ENCODE results near the gene NPIPA8. TPM values are rescaled to one million over a fixed set of nuclear protein-coding genes. Genes with fewer than 3 reads are reported as not detected.
"Not testable (repeated sequence)": the region's sequence is repeated elsewhere in the genome, so short reads cannot be mapped to it uniquely, and the experiment has no call there.

The NPIPA8 gene
- total RNA-seq, 1 experiment from 2014 or later: 32.6 TPM

DNA sequence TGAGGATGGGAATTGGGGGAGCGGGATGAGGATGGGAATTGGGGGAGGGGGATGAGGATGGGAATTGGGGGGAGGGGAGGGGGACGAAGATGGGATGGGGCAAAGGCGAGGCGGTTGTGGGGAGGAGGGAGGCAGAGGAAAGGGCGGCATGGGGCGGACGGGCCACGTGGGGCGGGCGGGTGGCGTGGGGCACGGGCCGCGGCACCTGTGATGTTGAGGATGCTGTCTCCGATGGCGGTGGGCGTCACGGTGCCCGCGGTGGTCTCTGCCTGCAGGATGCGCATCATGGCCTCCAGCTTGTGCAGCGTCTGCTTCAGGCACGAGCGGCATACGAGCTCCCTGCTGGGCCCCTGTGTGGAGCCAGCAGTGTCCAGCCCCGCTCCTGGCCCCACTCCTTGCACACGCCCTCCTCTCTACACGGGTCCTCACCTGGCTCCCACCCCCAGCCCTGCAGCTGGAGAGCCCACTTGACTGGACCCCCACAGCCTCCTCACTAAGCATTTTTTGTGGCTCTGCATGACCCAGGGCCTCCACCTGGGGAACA, 5.0 kb upstream of the NPIPA8 start:
- BruUV-seq (replicated peaks); DNase-seq (ENCODE audit: unreplicated experiment); POLR2A ChIA-PET; CTCF ChIA-PET; H3K27me3 Mint-ChIP-seq (ENCODE audit: insufficient read depth, unreplicated experiment); H3K4me3 Mint-ChIP-seq (ENCODE audit: unreplicated experiment); intact Hi-C loops (cut with micrococcal nuclease); H3K36me3 Mint-ChIP-seq (ENCODE audit: insufficient read depth, unreplicated experiment); H3K27ac Mint-ChIP-seq (ENCODE audit: low read depth, unreplicated experiment); H3K9me3 Mint-ChIP-seq (ENCODE audit: unreplicated experiment); H3K4me1 Mint-ChIP-seq (ENCODE audit: insufficient read depth, unreplicated experiment): not testable (repeated sequence)

DNA sequence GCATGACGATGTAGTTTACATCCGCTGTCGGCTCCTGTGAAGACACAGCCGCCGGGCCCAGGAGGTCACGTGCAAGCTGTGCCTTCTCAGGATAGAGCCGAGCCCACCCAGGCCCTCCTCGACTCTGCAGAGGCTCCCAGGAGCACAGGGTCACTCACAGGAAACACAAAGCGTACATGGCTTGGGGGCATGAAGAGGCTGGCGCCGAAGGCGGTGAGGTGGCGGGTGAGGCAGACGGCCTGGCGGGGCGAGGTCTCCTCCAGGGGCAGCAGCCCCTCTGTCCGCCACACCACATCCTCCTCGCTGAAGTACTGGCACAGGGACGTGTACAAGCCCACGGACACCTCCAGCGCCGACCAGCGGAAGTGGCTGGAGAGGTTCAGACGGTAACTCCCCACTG, 2.7 kb upstream of the NPIPA8 start:
- intact Hi-C loops (cut with micrococcal nuclease); H3K4me3 Mint-ChIP-seq (ENCODE audit: unreplicated experiment); H3K9me3 Mint-ChIP-seq (ENCODE audit: unreplicated experiment): not testable (repeated sequence)

GRCh38 chr16:18311811-18312210, 24.7 kb downstream of the NPIPA8 start:
- H3K27ac Mint-ChIP-seq (ENCODE audit: low read depth, unreplicated experiment); H3K27me3 Mint-ChIP-seq (ENCODE audit: insufficient read depth, unreplicated experiment); H3K4me3 Mint-ChIP-seq (ENCODE audit: unreplicated experiment); H3K9me3 Mint-ChIP-seq (ENCODE audit: unreplicated experiment); POLR2A ChIA-PET; H3K4me1 Mint-ChIP-seq (ENCODE audit: insufficient read depth, unreplicated experiment); BruUV-seq (replicated peaks); intact Hi-C loops (cut with micrococcal nuclease); H3K36me3 Mint-ChIP-seq (ENCODE audit: insufficient read depth, unreplicated experiment); CTCF ChIA-PET; DNase-seq (ENCODE audit: unreplicated experiment): not testable (repeated sequence)

More for the DNA sequence above, 2.7 kb upstream of the NPIPA8 start:
- POLR2A ChIA-PET; CTCF ChIA-PET; H3K27me3 Mint-ChIP-seq (ENCODE audit: insufficient read depth, unreplicated experiment); BruUV-seq (replicated peaks); H3K36me3 Mint-ChIP-seq (ENCODE audit: insufficient read depth, unreplicated experiment); H3K4me1 Mint-ChIP-seq (ENCODE audit: insufficient read depth, unreplicated experiment); H3K27ac Mint-ChIP-seq (ENCODE audit: low read depth, unreplicated experiment); DNase-seq (ENCODE audit: unreplicated experiment): not testable (repeated sequence)

DNA sequence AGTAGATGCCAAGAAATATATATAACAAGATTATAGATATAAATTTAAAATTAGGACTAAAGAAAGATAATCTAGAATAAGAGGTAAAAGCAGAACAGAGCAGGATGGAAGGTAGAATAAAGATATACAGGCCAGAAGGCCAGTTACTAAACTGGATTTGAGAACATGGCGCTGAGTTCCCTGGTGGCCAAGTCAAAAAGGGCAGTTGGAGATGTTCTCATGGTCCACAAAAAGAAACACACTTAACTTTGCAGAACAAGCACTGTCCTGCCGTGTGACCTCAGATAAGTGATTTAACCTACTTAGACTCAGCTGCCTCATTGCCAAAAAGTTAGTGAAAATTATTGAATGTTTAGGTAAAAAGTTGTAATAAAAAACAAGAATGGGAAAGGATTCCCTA, 27.4 kb downstream of the NPIPA8 start:
- H3K4me1 Mint-ChIP-seq (ENCODE audit: insufficient read depth, unreplicated experiment); DNase-seq (ENCODE audit: unreplicated experiment); intact Hi-C loops (cut with micrococcal nuclease); H3K36me3 Mint-ChIP-seq (ENCODE audit: insufficient read depth, unreplicated experiment); H3K4me3 Mint-ChIP-seq (ENCODE audit: unreplicated experiment); POLR2A ChIA-PET; H3K9me3 Mint-ChIP-seq (ENCODE audit: unreplicated experiment); CTCF ChIA-PET; BruUV-seq (replicated peaks); H3K27me3 Mint-ChIP-seq (ENCODE audit: insufficient read depth, unreplicated experiment); H3K27ac Mint-ChIP-seq (ENCODE audit: low read depth, unreplicated experiment): not testable (repeated sequence)

- H3K36me3 Mint-ChIP-seq (ENCODE audit: insufficient read depth, unreplicated experiment); BruUV-seq (replicated peaks); intact Hi-C loops (cut with micrococcal nuclease); H3K4me1 Mint-ChIP-seq (ENCODE audit: insufficient read depth, unreplicated experiment); H3K9me3 Mint-ChIP-seq (ENCODE audit: unreplicated experiment); H3K27ac Mint-ChIP-seq (ENCODE audit: low read depth, unreplicated experiment); CTCF ChIA-PET; POLR2A ChIA-PET; DNase-seq (ENCODE audit: unreplicated experiment); H3K4me3 Mint-ChIP-seq (ENCODE audit: unreplicated experiment); H3K27me3 Mint-ChIP-seq (ENCODE audit: insufficient read depth, unreplicated experiment): not testable (repeated sequence)
Measured at GRCh38 chr16:18307241-18307640, 29.3 kb downstream of the NPIPA8 start.

DNA sequence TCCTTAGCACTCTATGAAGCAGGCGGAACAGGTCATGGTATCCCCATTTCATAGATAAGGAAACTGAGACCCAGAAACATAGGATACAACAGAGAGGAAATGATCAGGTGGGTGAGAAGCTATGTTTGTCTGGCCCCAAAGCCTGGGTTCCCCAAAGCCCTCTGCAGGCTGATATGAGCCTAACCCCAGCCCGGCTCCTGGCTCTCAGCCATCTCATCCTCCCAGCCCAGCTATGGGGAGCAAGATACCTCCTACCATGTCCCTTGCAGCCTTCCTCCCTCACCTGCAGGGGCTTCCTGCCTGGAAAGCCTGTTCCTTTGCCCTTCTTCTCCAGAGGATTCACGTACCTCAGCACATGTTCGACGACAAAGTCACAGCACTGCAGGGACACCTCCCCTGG, 30.5 kb downstream of the NPIPA8 start:
- H3K4me3 Mint-ChIP-seq (ENCODE audit: unreplicated experiment); H3K27ac Mint-ChIP-seq (ENCODE audit: low read depth, unreplicated experiment); POLR2A ChIA-PET; BruUV-seq (replicated peaks); intact Hi-C loops (cut with micrococcal nuclease); H3K27me3 Mint-ChIP-seq (ENCODE audit: insufficient read depth, unreplicated experiment); CTCF ChIA-PET; H3K9me3 Mint-ChIP-seq (ENCODE audit: unreplicated experiment); H3K4me1 Mint-ChIP-seq (ENCODE audit: insufficient read depth, unreplicated experiment); H3K36me3 Mint-ChIP-seq (ENCODE audit: insufficient read depth, unreplicated experiment); DNase-seq (ENCODE audit: unreplicated experiment): not testable (repeated sequence)

DNA sequence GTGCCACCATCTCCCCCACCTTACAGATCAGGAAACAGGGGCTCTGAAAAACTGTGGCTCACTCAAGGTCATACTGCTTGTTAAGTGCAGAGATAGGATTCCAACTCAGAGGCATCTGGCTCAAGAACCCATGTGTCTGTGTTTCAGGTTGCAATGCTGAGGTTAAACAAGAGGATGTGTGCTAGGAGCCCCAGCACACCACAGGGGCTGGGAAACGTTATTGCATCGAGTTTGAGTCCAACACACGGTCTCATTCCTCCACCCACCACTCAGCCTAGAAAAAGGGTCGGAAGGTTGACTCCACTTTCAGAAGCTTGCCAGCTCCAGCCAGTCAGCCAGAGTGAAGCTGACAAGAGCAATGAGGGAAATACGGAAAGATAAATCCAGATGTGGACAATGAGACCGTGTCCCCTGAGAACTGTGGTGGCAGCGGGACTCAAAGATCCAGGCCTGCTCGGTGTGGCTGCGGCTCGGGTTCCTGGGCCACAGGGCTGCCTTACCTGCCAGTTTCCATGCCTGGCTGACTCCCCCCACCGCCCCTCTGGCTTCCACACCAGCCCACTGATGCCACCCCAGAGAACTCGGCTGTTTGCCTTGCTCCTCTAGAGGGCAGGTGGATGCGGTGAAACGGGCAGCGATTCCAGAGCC, 33.4 kb downstream of the NPIPA8 start:
- H3K27ac Mint-ChIP-seq (ENCODE audit: low read depth, unreplicated experiment); H3K9me3 Mint-ChIP-seq (ENCODE audit: unreplicated experiment); BruUV-seq (replicated peaks); H3K36me3 Mint-ChIP-seq (ENCODE audit: insufficient read depth, unreplicated experiment); POLR2A ChIA-PET; H3K27me3 Mint-ChIP-seq (ENCODE audit: insufficient read depth, unreplicated experiment); DNase-seq (ENCODE audit: unreplicated experiment); intact Hi-C loops (cut with micrococcal nuclease); H3K4me1 Mint-ChIP-seq (ENCODE audit: insufficient read depth, unreplicated experiment); H3K4me3 Mint-ChIP-seq (ENCODE audit: unreplicated experiment); CTCF ChIA-PET: not testable (repeated sequence)

GRCh38 chr16:18297714-18298113, 38.8 kb downstream of the NPIPA8 start:
- intact Hi-C loops (cut with micrococcal nuclease); POLR2A ChIA-PET; H3K4me3 Mint-ChIP-seq (ENCODE audit: unreplicated experiment); DNase-seq (ENCODE audit: unreplicated experiment); CTCF ChIA-PET; BruUV-seq (replicated peaks); H3K27ac Mint-ChIP-seq (ENCODE audit: low read depth, unreplicated experiment); H3K9me3 Mint-ChIP-seq (ENCODE audit: unreplicated experiment); H3K36me3 Mint-ChIP-seq (ENCODE audit: insufficient read depth, unreplicated experiment); H3K4me1 Mint-ChIP-seq (ENCODE audit: insufficient read depth, unreplicated experiment); H3K27me3 Mint-ChIP-seq (ENCODE audit: insufficient read depth, unreplicated experiment): not testable (repeated sequence)

- H3K4me3 Mint-ChIP-seq (ENCODE audit: unreplicated experiment); H3K27ac Mint-ChIP-seq (ENCODE audit: low read depth, unreplicated experiment); CTCF ChIA-PET; DNase-seq (ENCODE audit: unreplicated experiment); intact Hi-C loops (cut with micrococcal nuclease); H3K27me3 Mint-ChIP-seq (ENCODE audit: insufficient read depth, unreplicated experiment); H3K36me3 Mint-ChIP-seq (ENCODE audit: insufficient read depth, unreplicated experiment); H3K4me1 Mint-ChIP-seq (ENCODE audit: insufficient read depth, unreplicated experiment); BruUV-seq (replicated peaks); POLR2A ChIA-PET; H3K9me3 Mint-ChIP-seq (ENCODE audit: unreplicated experiment): not testable (repeated sequence)
Measured at GRCh38 chr16:18296931-18297330, 39.6 kb downstream of the NPIPA8 start.

GRCh38 chr16:18294371-18294770, 42.2 kb downstream of the NPIPA8 start:
- POLR2A ChIA-PET; BruUV-seq (replicated peaks); H3K4me1 Mint-ChIP-seq (ENCODE audit: insufficient read depth, unreplicated experiment); H3K27ac Mint-ChIP-seq (ENCODE audit: low read depth, unreplicated experiment); DNase-seq (ENCODE audit: unreplicated experiment); H3K4me3 Mint-ChIP-seq (ENCODE audit: unreplicated experiment); intact Hi-C loops (cut with micrococcal nuclease); H3K9me3 Mint-ChIP-seq (ENCODE audit: unreplicated experiment); CTCF ChIA-PET; H3K27me3 Mint-ChIP-seq (ENCODE audit: insufficient read depth, unreplicated experiment); H3K36me3 Mint-ChIP-seq (ENCODE audit: insufficient read depth, unreplicated experiment): not testable (repeated sequence)

Data from MCF 10A (cell line).